ENCODE results near the gene SOX15. TPM values are rescaled to one million over a fixed set of nuclear protein-coding genes. Genes with fewer than 3 reads are reported as not detected.

SOX15 gene
- total and polyA plus RNA-seq, 2 of the 13 experiments (the other 11 are each of a cell fraction or from before 2014, with no cell fraction given): 0.07 to 0.18 TPM

DNA sequence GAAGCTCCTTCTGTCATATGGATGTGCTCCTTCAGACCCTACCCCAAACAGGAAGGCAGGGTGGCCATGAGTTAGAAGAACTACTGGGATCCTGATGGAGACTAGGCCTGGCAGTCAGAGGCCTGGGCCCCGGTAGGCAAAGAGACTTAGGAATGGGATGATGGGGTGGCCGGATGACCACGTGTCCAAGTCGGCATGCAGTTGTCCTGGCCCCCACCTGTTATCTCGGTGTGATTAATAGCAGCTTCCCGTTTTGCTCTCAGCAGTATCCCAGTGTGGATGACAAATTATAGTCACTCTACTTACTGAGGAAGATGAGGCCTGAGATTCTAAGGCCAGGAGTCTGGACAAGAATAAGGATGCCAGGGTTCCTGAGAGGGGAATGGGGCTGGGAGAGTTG lies 39.5 kb downstream of the SOX15 start:
- no peaks in the 10 kb centered on the region for H3K9me3 ChIP-seq (ENCODE audit: low read length)
- no peak overlapping the region for H3K27ac ChIP-seq (ENCODE audit: extremely low read length, insufficient read depth, low read length)
- no peaks in the 10 kb centered on the region for H4K20me1 ChIP-seq (ENCODE audit: insufficient read depth, low read length)
- no peaks in the 10 kb centered on the region for H3K36me3 ChIP-seq (replicated peaks in 1 of 2; ENCODE audit: control insufficient read depth in 1 of 2, insufficient read depth in 2 of 2, low read length in 2 of 2)
- H3K9ac ChIP-seq (ENCODE audit: insufficient read depth, low read depth, low read length): no peak overlapping the region
- FAIRE-seq: no peak
- WGBS (ENCODE audit: low lambda C conversion rate): 24% methylated on average over 6 of the region's 6 CpGs
- H3K27me3 ChIP-seq (ENCODE audit: control insufficient read depth in 1 of 2, insufficient read depth in 2 of 2, low read length in 2 of 2): no peaks in the 10 kb centered on the region
- H2AFZ ChIP-seq (ENCODE audit: low read length): no peak overlapping the region
- ChIA-PET CTCF (ENCODE audit: low intra/inter-chr PET ratio, low total read pairs) (no interaction called here), POLR2A (interaction anchor here (1.3 to 3.9 kb wide), 2 partner anchors 8 to 10 kb away, joined by 10 to 18 read pairs; partner anchors contain the start of gene TNFSF13)
- DNase-seq (ENCODE audit: low spot score): no peak
- peaks cover 52% of the 10 kb centered on the region for H3K4me1 ChIP-seq (ENCODE audit: insufficient read depth, low read length)
- in situ Hi-C loops (cut with HindIII; ENCODE audit: extremely low pct_ligation_motif_present, low pct_unique_long_range_greater_than_20kb) (no loop called here), intact Hi-C loops (cut with micrococcal nuclease; ENCODE audit: unreplicated experiment) (no loop called here)
- TF ChIP-seq HOXA3 (CRISPR knock-in tag; IDR thresholded peaks at IDR 0.05) (no peak), ZNF598 (CRISPR knock-in tag; IDR thresholded peaks at IDR 0.05; ENCODE audit: borderline replicate concordance) (no peak), ZNF160 (CRISPR knock-in tag; IDR thresholded peaks at IDR 0.05) (no peak), SMAD1 (CRISPR knock-in tag; IDR thresholded peaks at IDR 0.05; ENCODE audit: borderline replicate concordance, low read depth) (no peak), ZNF253 (CRISPR knock-in tag; IDR thresholded peaks at IDR 0.05; ENCODE audit: borderline replicate concordance) (no peak), SMAD3 (CRISPR knock-in tag; IDR thresholded peaks at IDR 0.05) (no peak), REL (CRISPR knock-in tag; conservative IDR thresholded peaks at IDR 0.05) (no peak), ZNF510 (CRISPR knock-in tag; IDR thresholded peaks at IDR 0.05; ENCODE audit: low read depth) (no peak), ZFX (CRISPR knock-in tag; IDR thresholded peaks at IDR 0.05; ENCODE audit: low read depth) (peak; percentile 23; the same call in 1 of the 2 replicates)
- TF ChIP-seq, protein P1, sequence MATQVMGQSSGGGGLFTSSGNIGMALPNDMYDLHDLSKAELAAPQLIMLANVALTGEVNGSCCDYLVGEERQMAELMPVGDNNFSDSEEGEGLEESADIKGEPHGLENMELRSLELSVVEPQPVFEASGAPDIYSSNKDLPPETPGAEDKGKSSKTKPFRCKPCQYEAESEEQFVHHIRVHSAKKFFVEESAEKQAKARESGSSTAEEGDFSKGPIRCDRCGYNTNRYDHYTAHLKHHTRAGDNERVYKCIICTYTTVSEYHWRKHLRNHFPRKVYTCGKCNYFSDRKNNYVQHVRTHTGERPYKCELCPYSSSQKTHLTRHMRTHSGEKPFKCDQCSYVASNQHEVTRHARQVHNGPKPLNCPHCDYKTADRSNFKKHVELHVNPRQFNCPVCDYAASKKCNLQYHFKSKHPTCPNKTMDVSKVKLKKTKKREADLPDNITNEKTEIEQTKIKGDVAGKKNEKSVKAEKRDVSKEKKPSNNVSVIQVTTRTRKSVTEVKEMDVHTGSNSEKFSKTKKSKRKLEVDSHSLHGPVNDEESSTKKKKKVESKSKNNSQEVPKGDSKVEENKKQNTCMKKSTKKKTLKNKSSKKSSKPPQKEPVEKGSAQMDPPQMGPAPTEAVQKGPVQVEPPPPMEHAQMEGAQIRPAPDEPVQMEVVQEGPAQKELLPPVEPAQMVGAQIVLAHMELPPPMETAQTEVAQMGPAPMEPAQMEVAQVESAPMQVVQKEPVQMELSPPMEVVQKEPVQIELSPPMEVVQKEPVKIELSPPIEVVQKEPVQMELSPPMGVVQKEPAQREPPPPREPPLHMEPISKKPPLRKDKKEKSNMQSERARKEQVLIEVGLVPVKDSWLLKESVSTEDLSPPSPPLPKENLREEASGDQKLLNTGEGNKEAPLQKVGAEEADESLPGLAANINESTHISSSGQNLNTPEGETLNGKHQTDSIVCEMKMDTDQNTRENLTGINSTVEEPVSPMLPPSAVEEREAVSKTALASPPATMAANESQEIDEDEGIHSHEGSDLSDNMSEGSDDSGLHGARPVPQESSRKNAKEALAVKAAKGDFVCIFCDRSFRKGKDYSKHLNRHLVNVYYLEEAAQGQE (IDR thresholded peaks at IDR 0.05; ENCODE audit: borderline replicate concordance in 1 of 2, low read depth in 1 of 2, low read length in 2 of 2): no peak
- TF ChIP-seq, protein P2, sequence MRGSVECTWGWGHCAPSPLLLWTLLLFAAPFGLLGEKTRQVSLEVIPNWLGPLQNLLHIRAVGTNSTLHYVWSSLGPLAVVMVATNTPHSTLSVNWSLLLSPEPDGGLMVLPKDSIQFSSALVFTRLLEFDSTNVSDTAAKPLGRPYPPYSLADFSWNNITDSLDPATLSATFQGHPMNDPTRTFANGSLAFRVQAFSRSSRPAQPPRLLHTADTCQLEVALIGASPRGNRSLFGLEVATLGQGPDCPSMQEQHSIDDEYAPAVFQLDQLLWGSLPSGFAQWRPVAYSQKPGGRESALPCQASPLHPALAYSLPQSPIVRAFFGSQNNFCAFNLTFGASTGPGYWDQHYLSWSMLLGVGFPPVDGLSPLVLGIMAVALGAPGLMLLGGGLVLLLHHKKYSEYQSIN (CRISPR knock-in tag; IDR thresholded peaks at IDR 0.05; ENCODE audit: borderline replicate concordance): no peak
- TF ChIP-seq, protein P3, sequence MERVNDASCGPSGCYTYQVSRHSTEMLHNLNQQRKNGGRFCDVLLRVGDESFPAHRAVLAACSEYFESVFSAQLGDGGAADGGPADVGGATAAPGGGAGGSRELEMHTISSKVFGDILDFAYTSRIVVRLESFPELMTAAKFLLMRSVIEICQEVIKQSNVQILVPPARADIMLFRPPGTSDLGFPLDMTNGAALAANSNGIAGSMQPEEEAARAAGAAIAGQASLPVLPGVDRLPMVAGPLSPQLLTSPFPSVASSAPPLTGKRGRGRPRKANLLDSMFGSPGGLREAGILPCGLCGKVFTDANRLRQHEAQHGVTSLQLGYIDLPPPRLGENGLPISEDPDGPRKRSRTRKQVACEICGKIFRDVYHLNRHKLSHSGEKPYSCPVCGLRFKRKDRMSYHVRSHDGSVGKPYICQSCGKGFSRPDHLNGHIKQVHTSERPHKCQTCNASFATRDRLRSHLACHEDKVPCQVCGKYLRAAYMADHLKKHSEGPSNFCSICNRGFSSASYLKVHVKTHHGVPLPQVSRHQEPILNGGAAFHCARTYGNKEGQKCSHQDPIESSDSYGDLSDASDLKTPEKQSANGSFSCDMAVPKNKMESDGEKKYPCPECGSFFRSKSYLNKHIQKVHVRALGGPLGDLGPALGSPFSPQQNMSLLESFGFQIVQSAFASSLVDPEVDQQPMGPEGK (CRISPR knock-in tag; IDR thresholded peaks at IDR 0.05): 0 out of 2 replicates have a peak, but pooled peaks have one; percentile 19
- TF ChIP-seq, protein P4, sequence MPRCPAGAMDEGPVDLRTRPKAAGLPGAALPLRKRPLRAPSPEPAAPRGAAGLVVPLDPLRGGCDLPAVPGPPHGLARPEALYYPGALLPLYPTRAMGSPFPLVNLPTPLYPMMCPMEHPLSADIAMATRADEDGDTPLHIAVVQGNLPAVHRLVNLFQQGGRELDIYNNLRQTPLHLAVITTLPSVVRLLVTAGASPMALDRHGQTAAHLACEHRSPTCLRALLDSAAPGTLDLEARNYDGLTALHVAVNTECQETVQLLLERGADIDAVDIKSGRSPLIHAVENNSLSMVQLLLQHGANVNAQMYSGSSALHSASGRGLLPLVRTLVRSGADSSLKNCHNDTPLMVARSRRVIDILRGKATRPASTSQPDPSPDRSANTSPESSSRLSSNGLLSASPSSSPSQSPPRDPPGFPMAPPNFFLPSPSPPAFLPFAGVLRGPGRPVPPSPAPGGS (CRISPR knock-in tag; IDR thresholded peaks at IDR 0.05): peak; percentile 58; the same call in 1 of the 2 replicates
- no peaks in the 10 kb centered on the region for H3K79me2 ChIP-seq (ENCODE audit: insufficient read depth, low read length)
- BruUV-seq (replicated peaks): no TSS peak
- peak overlapping the region in 1 of 3 experiments; percentile 28; a peak in 1 of 6 replicates for H3K4me3 ChIP-seq (replicated peaks in 1 of 3; ENCODE audit: insufficient read depth in 1 of 3, low read depth in 2 of 3, low read length in 3 of 3)
- ATAC-seq: peak; percentile 7; the same call in 1 of the 3 replicates
- peak overlapping the region; percentile 65 for H3K4me2 ChIP-seq (ENCODE audit: low read depth, low read length)

Data from HepG2 (cell line).